RWPE2 (cell line): ENCODE results near the gene CLCF1.

Experiments
- ATAC-seq: fragments of 200-7000 bp; cut with Tn5 transposase; 3 replicates; pipeline ENCODE4 v1.9.1; 2021; ENCODE audit warnings: low read depth
- DNase-seq: peaks from one replicate; pipeline ENCODE4 v3.0.0-alpha.2; 2020; ENCODE audit warnings: low spot score
- H3K27ac ChIP-seq: fragments of 450-650 bp; 2 replicates; pipeline ENCODE4 v1.5.1; 2017; ENCODE audit warnings: mild to moderate bottlenecking; ENCODE audit not compliant: poor library complexity, severe bottlenecking
- H3K27me3 ChIP-seq: fragments of 250-450 bp; sonication (Bioruptor Pico); 2 replicates; pipeline ENCODE4 v1.5.1; 2021; ENCODE audit warnings: mild to moderate bottlenecking, moderate library complexity; ENCODE audit not compliant: insufficient read depth, poor library complexity, severe bottlenecking
- H3K36me3 ChIP-seq: fragments of 250-450 bp; sonication (Bioruptor Pico); 2 replicates; pipeline ENCODE4 v1.5.1; 2020; ENCODE audit warnings: low read depth, mild to moderate bottlenecking, moderate library complexity
- H3K4me1 ChIP-seq: fragments of 250-450 bp; sonication (Bioruptor Pico); 2 replicates; pipeline ENCODE4 v1.5.1; 2021; ENCODE audit warnings: mild to moderate bottlenecking, moderate library complexity; ENCODE audit not compliant: insufficient read depth, poor library complexity, severe bottlenecking
- H3K4me3 ChIP-seq: fragments of 250-450 bp; sonication (Bioruptor Pico); 2 replicates; pipeline ENCODE4 v1.5.1; 2021; ENCODE audit warnings: mild to moderate bottlenecking, moderate library complexity; ENCODE audit not compliant: severe bottlenecking
- H3K9me3 ChIP-seq: fragments of 250-450 bp; sonication (Bioruptor Pico); 2 replicates; pipeline ENCODE4 v1.5.1; 2021; ENCODE audit warnings: mild to moderate bottlenecking, moderate library complexity; ENCODE audit not compliant: severe bottlenecking
- TF ChIP-seq, protein P1 (sequence below): fragments of 450-650 bp; IDR thresholded peaks from one replicate; pipeline ENCODE4 v1.5.1; 2017; ENCODE audit warnings: mild to moderate bottlenecking, moderate library complexity; ENCODE audit not compliant: poor library complexity, severe bottlenecking

CLCF1 gene

DNA sequence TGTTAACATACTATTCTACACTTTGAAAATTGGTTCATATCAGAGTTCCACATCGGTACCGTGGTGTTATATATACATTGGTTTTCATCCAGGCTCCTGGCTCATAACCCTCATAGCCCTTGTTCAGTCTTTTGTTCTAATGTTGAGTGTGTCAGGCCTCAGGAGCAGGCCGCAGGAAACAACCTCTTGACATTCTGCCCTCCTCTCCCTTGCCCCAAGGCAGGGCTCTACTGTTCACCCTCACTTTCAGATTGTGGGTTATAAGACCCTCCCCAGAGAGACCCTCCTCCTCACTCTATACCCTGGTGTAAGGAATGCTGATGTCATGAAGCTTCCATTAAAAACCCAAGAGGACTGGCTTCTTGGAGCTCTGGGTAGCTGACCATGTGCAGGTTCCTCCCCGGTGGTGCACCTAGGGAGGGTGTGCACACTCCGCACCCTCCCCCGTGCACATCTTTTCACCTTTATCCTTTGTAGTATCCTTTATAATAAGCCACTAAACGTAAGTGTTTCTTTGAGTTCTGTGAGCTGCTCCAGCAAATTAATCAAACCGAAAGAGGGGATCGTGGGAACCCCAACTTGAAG lies 58.0 kb downstream of the CLCF1 start:
- Histone ChIP-seq H3K9me3 (no peaks in the 10 kb centered on the region), H3K4me1 (peaks cover 45% of the 10 kb centered on the region), H3K27me3 (no peaks in the 10 kb centered on the region), H3K27ac (no peak overlapping the region), H3K4me3 (no peak overlapping the region), H3K36me3 (peaks cover 17% of the 10 kb centered on the region)
- TF ChIP-seq, protein P1, sequence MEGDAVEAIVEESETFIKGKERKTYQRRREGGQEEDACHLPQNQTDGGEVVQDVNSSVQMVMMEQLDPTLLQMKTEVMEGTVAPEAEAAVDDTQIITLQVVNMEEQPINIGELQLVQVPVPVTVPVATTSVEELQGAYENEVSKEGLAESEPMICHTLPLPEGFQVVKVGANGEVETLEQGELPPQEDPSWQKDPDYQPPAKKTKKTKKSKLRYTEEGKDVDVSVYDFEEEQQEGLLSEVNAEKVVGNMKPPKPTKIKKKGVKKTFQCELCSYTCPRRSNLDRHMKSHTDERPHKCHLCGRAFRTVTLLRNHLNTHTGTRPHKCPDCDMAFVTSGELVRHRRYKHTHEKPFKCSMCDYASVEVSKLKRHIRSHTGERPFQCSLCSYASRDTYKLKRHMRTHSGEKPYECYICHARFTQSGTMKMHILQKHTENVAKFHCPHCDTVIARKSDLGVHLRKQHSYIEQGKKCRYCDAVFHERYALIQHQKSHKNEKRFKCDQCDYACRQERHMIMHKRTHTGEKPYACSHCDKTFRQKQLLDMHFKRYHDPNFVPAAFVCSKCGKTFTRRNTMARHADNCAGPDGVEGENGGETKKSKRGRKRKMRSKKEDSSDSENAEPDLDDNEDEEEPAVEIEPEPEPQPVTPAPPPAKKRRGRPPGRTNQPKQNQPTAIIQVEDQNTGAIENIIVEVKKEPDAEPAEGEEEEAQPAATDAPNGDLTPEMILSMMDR = no peak
- DNase-seq (no peak), ATAC-seq (no peak)

DNA sequence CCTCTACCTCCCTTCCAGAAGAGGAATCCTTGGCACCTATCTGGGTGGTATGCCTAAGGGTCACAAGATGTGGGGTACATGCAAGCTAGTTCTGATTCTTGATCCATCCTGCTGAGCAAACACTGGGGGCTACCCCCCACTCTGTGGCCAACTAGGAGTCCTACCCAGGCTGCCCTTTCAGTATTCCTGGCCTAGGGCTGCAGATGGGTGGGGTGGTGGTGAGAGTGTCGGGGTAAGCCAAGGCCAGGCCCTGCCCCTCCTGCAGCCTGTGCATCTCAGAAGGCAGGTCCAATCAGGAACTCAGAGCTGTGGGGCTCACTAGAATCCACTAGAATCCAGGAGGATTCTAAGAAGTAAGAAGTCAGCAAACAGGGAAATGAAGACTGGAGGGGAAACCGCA lies 59.2 kb downstream of the CLCF1 start:
- TF ChIP-seq, protein P1 = no peak
- H3K27ac ChIP-seq = peak overlapping the region; percentile 96
- H3K9me3 ChIP-seq = no peaks in the 10 kb centered on the region
- peaks cover 51% of the 10 kb centered on the region for H3K4me1 ChIP-seq
- ATAC-seq (no peak), DNase-seq (no peak)
- H3K27me3 ChIP-seq = no peaks in the 10 kb centered on the region
- H3K36me3 ChIP-seq = peaks cover 29% of the 10 kb centered on the region
- no peak overlapping the region for H3K4me3 ChIP-seq
